Liver (tissue), 3 donors: ENCODE measurements around the gene CPSF6.

ENCODE experiments used
- EGR1 ChIP-seq, 2 donors: IDR thresholded peaks; 2 replicates each; pipeline ENCODE4 v1.6.1; 2016 to 2018; ENCODE audit warnings: antibody characterized with exemption in 2 of 2, low read depth in 2 of 2
- FOXA1 ChIP-seq: IDR thresholded peaks from 2 replicates; pipeline ENCODE4 v1.6.1; 2016; ENCODE audit warnings: antibody characterized with exemption
- GABPA ChIP-seq, 2 donors: IDR thresholded peaks in 1 of 2; conservative IDR thresholded peaks in 1 of 2; 2 replicates each; pipeline ENCODE4 v1.6.1; 2016; ENCODE audit warnings: antibody characterized with exemption in 2 of 2, mild to moderate bottlenecking in 1 of 2, moderate library complexity in 1 of 2
- HNF4A ChIP-seq, 2 donors: conservative IDR thresholded peaks; 2 replicates each; pipeline ENCODE4 v1.6.1; 2016; ENCODE audit warnings: antibody characterized with exemption in 2 of 2, mild to moderate bottlenecking in 2 of 2
- JUND ChIP-seq, 2 donors: IDR thresholded peaks; 2 replicates each; pipeline ENCODE4 v1.6.1; 2016; ENCODE audit warnings: antibody characterized with exemption in 2 of 2
- RAD21 ChIP-seq, 2 donors: IDR thresholded peaks; 2 replicates each; pipeline ENCODE4 v1.6.1; 2016; ENCODE audit warnings: antibody characterized with exemption in 2 of 2, mild to moderate bottlenecking in 2 of 2
- REST ChIP-seq: IDR thresholded peaks from 2 replicates; pipeline ENCODE4 v1.6.1; 2016; ENCODE audit warnings: antibody characterized with exemption, mild to moderate bottlenecking
- RXRA ChIP-seq, 2 donors: IDR thresholded peaks; 2 replicates each; pipeline ENCODE4 v1.6.1; 2017 to 2018; ENCODE audit warnings: antibody characterized with exemption in 2 of 2, mild to moderate bottlenecking in 1 of 2
- SP1 ChIP-seq: IDR thresholded peaks from 2 replicates; pipeline ENCODE4 v1.6.1; 2018; ENCODE audit warnings: antibody characterized with exemption, mild to moderate bottlenecking
- TAF1 ChIP-seq: conservative IDR thresholded peaks from 2 replicates; pipeline ENCODE4 v1.6.1; 2016; ENCODE audit warnings: antibody characterized with exemption, mild to moderate bottlenecking
- YY1 ChIP-seq: IDR thresholded peaks from 2 replicates; pipeline ENCODE4 v1.6.1; 2016; ENCODE audit warnings: antibody characterized with exemption, mild to moderate bottlenecking
- TF ChIP-seq, protein P1 (sequence below): fragments of 150-350 bp; IDR thresholded peaks from 2 replicates; pipeline ENCODE4 v1.5.1; 2017; ENCODE audit warnings: improper control_type of control experiment, low read depth, low read length; ENCODE audit not compliant: missing input control
- TF ChIP-seq, protein P2 (sequence below): IDR thresholded peaks from 2 replicates; pipeline ENCODE4 v1.6.1; 2016; ENCODE audit warnings: antibody characterized with exemption
- donor health status: healthy.
- donor health status: healthy.

DNA sequence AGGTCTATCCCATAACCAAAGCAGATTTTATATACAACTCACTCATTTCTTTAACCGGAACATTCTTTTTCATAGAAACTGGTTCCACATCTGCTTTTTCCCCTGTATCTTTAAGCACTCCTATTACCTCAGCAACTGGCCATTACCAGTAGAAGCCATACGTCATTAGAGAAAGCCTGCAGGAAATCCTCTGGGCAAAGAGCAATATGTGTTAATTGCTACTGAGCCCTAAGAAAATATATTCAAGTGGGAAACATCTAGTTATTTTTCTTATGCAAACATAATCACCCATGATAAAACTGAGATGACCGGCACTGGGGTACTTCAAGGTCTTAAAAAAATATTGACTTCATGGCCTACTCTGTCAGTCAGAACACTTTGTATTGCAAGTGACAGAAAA is 28.2 kb upstream of the CPSF6 start:
- TF ChIP-seq TAF1 (no peak), JUND (IDR thresholded peaks at IDR 0.05) (no peak), YY1 (no peak), EGR1 (IDR thresholded peaks at IDR 0.05; ENCODE audit: low read depth in 2 of 2) (no peak), REST (no peak), SP1 (no peak), FOXA1 (no peak), GABPA (IDR thresholded peaks at IDR 0.05 in 1 of 2, conservative IDR thresholded peaks at IDR 0.05 in 1 of 2) (no peak), RAD21 (IDR thresholded peaks at IDR 0.05) (no peak), HNF4A (conservative IDR thresholded peaks at IDR 0.05) (no peak), RXRA (IDR thresholded peaks at IDR 0.05) (no peak)
- TF ChIP-seq, protein P1, sequence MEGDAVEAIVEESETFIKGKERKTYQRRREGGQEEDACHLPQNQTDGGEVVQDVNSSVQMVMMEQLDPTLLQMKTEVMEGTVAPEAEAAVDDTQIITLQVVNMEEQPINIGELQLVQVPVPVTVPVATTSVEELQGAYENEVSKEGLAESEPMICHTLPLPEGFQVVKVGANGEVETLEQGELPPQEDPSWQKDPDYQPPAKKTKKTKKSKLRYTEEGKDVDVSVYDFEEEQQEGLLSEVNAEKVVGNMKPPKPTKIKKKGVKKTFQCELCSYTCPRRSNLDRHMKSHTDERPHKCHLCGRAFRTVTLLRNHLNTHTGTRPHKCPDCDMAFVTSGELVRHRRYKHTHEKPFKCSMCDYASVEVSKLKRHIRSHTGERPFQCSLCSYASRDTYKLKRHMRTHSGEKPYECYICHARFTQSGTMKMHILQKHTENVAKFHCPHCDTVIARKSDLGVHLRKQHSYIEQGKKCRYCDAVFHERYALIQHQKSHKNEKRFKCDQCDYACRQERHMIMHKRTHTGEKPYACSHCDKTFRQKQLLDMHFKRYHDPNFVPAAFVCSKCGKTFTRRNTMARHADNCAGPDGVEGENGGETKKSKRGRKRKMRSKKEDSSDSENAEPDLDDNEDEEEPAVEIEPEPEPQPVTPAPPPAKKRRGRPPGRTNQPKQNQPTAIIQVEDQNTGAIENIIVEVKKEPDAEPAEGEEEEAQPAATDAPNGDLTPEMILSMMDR, result no peak
- TF ChIP-seq, protein P2, sequence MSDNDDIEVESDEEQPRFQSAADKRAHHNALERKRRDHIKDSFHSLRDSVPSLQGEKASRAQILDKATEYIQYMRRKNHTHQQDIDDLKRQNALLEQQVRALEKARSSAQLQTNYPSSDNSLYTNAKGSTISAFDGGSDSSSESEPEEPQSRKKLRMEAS, result no peak
